Measurements from ENCODE around the gene MAN1A1.

MAN1A1 gene

GRCh38 chr6:119226089-119226488, 123.5 kb downstream of the MAN1A1 start:
- no peak for FAIRE-seq

GRCh38 chr6:119224095-119224701, 125.4 kb downstream of the MAN1A1 start:
- FAIRE-seq, result no peak

GRCh38 chr6:119220452-119220851, 129.1 kb downstream of the MAN1A1 start:
- no peak for FAIRE-seq

GRCh38 chr6:119218548-119218947, 131.0 kb downstream of the MAN1A1 start:
- FAIRE-seq, result no peak

GRCh38 chr6:119215885-119216590, 133.5 kb downstream of the MAN1A1 start:
- FAIRE-seq, result no peak

GRCh38 chr6:119215309-119215708, 134.3 kb downstream of the MAN1A1 start:
- no peak for FAIRE-seq

GRCh38 chr6:119210596-119210995, 139.0 kb downstream of the MAN1A1 start:
- FAIRE-seq, result no peak

- FAIRE-seq, result no peak
Observed at GRCh38 chr6:119209452-119210205, 139.9 kb downstream of the MAN1A1 start.

GRCh38 chr6:119207971-119208725, 141.4 kb downstream of the MAN1A1 start:
- FAIRE-seq, result no peak

- no peak for FAIRE-seq
Observed at GRCh38 chr6:119207327-119207726, 142.2 kb downstream of the MAN1A1 start.

GRCh38 chr6:119205911-119206618, 143.5 kb downstream of the MAN1A1 start:
- FAIRE-seq, result no peak

GRCh38 chr6:119204719-119205118, 144.8 kb downstream of the MAN1A1 start:
- FAIRE-seq, result no peak

GRCh38 chr6:119201480-119201879, 148.1 kb downstream of the MAN1A1 start:
- FAIRE-seq, result no peak

- FAIRE-seq, result no peak
Observed at GRCh38 chr6:119200512-119201175, 148.9 kb downstream of the MAN1A1 start.

GRCh38 chr6:119197271-119197670, 152.3 kb downstream of the MAN1A1 start:
- no peak for FAIRE-seq

- FAIRE-seq, result no peak
Observed at GRCh38 chr6:119196715-119197114, 152.8 kb downstream of the MAN1A1 start.

- no peak for FAIRE-seq
Observed at GRCh38 chr6:119195848-119196247, 153.7 kb downstream of the MAN1A1 start.

- FAIRE-seq, result no peak
Observed at GRCh38 chr6:119195204-119195603, 154.4 kb downstream of the MAN1A1 start.

- FAIRE-seq, result no peak
Observed at GRCh38 chr6:119193707-119194106, 155.9 kb downstream of the MAN1A1 start.

GRCh38 chr6:119192200-119192599, 157.4 kb downstream of the MAN1A1 start:
- no peak for FAIRE-seq

- no peak for FAIRE-seq
Observed at GRCh38 chr6:119190176-119190575, 159.4 kb downstream of the MAN1A1 start.

- FAIRE-seq, result no peak
Observed at GRCh38 chr6:119189498-119189897, 160.1 kb downstream of the MAN1A1 start.

All from G401.6 (cell line).